Colonic mucosa (tissue), 4 donors: ENCODE measurements around the gene CCL14. TPM values are rescaled to one million over a fixed set of nuclear protein-coding genes. Genes with fewer than 3 reads are reported as not detected.

ENCODE experiments used
- DNase-seq: peaks from one replicate; pipeline ENCODE4 v3.0.0-alpha.2; 2020
- H3K27ac ChIP-seq: fragments of 200-600 bp; one replicate; pipeline ENCODE4 v1.8.0; 2021
- H3K27me3 ChIP-seq: fragments of 200-600 bp; one replicate; pipeline ENCODE4 v1.8.0; 2021
- H3K36me3 ChIP-seq: fragments of 200-600 bp; one replicate; pipeline ENCODE4 v1.8.0; 2021
- H3K4me1 ChIP-seq: fragments of 200-600 bp; one replicate; pipeline ENCODE4 v1.8.0; 2021; ENCODE audit warnings: mild to moderate bottlenecking
- H3K4me3 ChIP-seq: fragments of 200-600 bp; one replicate; pipeline ENCODE4 v1.8.0; 2021
- H3K9ac ChIP-seq, 2 donors: one replicate each; pipeline ENCODE4 v1.7.0; 2013; ENCODE audit warnings: control low read depth in 2 of 2, low read depth in 2 of 2, low read length in 2 of 2
- H3K9me3 ChIP-seq: fragments of 200-600 bp; one replicate; pipeline ENCODE4 v1.8.0; 2021
- CTCF ChIP-seq: fragments of 200-600 bp; IDR thresholded peaks from one replicate; pipeline ENCODE4 v1.8.0; 2022; ENCODE audit warnings: antibody characterized with exemption, mild to moderate bottlenecking
- intact Hi-C: fragments of 100-400 bp; cut with DNase I; formaldehyde crosslinking; loops from one replicate; pipeline ENCODE4 v1.14.1; 2022
- total RNA-seq, 2 donors: library from RNA; stranded (reverse); fragmentation: NEBNext Ultra II Directional in 1 of 2; extraction: Animal tissue kit (Norgen Biotek cat#: 25700) in 1 of 2; gene quantifications; one replicate each; pipeline ENCODE4 v1.2.1, GENCODE V29; 2021
- donor health status: healthy.
- donor health status: DM: no; HTN: no; CAD: no.
- donor health status: DM: no; HTN: no; CAD: no.

The CCL14 gene
- total RNA-seq, 2 donors from 2014 or later = 1.3 to 2.4 TPM

DNA sequence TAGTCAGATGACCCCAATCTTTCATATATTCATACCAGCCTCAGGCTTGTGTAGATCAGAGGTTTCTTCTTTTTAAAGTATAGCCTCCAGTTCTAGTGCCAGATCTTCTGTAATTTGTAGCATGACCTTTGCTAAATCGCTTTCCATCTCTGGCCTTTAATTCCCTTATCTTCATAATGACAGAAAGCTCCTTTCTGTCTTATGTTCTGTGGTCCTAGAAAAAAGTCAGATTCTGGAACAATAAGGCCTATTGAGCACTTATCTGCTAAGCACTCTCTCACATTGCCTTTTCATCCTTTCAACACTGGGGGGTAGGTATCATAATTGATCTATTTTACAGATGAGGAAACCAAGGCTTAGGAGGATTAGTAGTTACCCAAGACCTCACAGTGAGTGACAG is 14.5 kb downstream of the CCL14 start:
- Histone ChIP-seq H3K27me3 (no peaks in the 10 kb centered on the region), H3K4me3 (no peak overlapping the region), H3K27ac (no peak overlapping the region), H3K36me3 (no peaks in the 10 kb centered on the region), H3K4me1 (no peaks in the 10 kb centered on the region), H3K9ac (no peak overlapping the region), H3K9me3 (no peaks in the 10 kb centered on the region)
- no peak for TF ChIP-seq CTCF
- DNase-seq = no peak
- intact Hi-C loops = loop anchor here (10.0 kb wide), 1 partner anchor 513 kb away; the partner anchor contains the start of gene ZNHIT3

GRCh38 chr17:35969558-35970380 is 16.8 kb downstream of the CCL14 start:
- intact Hi-C loops = loop anchor here (2.0 to 10.0 kb wide), 2 partner anchors 179 to 515 kb away; partner anchors contain the start of gene ZNHIT3
- H3K9ac ChIP-seq = no peak overlapping the region
- peak; percentile 82 for TF ChIP-seq CTCF
- DNase-seq = peak; percentile 91
- no peak overlapping the region for H3K27ac ChIP-seq
- no peaks in the 10 kb centered on the region for H3K27me3 ChIP-seq
- H3K9me3 ChIP-seq = no peaks in the 10 kb centered on the region
- H3K4me3 ChIP-seq = no peak overlapping the region
- H3K4me1 ChIP-seq = no peaks in the 10 kb centered on the region
- H3K36me3 ChIP-seq = no peaks in the 10 kb centered on the region

DNA sequence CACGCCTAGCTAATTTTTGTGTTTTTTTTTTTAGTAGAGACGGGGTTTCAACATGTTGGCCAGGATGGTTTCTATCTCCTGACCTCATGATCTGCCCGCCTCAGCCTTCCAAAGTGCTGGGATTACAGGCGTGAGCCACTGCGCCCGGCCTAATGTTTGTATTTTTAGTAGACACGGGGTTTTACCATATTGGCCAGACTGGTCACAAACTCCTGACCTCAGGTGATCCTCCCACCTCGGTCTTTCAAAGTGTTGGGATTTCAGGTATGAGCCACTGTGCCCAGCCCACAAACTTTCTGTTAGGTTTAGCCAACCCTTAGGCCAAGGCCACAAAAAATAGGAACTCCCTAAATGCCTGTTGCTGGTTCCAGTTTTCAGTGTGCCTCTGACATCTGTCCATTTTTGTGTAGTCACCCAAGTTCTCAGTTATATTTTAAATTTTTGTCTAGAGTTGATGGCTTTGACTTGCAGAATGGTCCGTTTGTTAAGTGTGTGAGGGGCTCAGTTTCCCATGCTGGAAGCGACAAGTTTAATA is 17.9 kb downstream of the CCL14 start:
- no peak overlapping the region for H3K27ac ChIP-seq
- no peaks in the 10 kb centered on the region for H3K27me3 ChIP-seq
- intact Hi-C loops = loop anchor here (2.0 kb wide), 1 partner anchor 180 kb away; no protein-coding TSS in a partner anchor
- H3K4me1 ChIP-seq = no peaks in the 10 kb centered on the region
- no peak overlapping the region for H3K4me3 ChIP-seq
- no peak overlapping the region for H3K9ac ChIP-seq
- no peak for DNase-seq
- no peaks in the 10 kb centered on the region for H3K9me3 ChIP-seq
- H3K36me3 ChIP-seq = no peaks in the 10 kb centered on the region
- TF ChIP-seq CTCF = no peak

DNA sequence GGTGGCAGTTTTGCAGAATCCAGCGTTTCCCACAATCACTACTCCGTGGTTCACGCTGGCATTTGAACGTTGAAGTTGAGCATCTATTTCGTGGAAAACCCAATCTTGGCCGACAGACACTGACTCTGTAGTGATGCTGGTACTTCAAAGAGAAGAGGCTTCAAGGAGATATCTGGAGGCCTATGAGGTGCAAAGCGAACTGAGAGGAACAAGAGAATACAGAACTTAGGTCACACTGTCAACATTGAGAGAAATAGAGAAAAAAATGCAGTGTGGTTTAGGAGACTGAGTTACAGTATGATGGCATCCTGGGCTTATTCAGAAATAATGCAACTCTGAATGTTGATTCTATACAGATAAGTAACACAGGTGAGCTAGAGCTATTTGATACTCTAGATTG is 21.3 kb downstream of the CCL14 start:
- Histone ChIP-seq H3K27ac (no peak overlapping the region), H3K36me3 (no peaks in the 10 kb centered on the region), H3K9ac (no peak overlapping the region), H3K4me3 (no peak overlapping the region), H3K4me1 (no peaks in the 10 kb centered on the region), H3K27me3 (no peaks in the 10 kb centered on the region), H3K9me3 (no peaks in the 10 kb centered on the region)
- DNase-seq = no peak
- intact Hi-C loops = no loop called here
- TF ChIP-seq CTCF = no peak

DNA sequence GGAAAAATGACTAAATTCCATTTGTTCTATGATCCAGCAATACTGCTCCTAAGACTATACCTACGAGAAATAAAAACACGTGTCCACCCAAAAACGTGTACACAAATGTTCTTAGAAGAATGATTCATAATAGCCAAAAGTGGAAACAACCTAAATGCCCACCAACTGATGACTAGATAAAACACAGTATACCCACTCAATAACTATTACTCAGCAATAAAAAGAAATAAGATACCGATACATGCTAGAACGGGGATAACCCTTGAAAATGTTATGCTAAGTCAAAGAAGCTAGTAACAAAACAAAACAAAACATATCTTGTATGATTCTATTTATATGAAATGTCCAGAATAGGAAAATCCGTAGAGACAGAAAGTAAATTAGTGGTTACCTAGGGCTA is 22.9 kb downstream of the CCL14 start:
- Histone ChIP-seq H3K9me3 (no peaks in the 10 kb centered on the region), H3K36me3 (no peaks in the 10 kb centered on the region), H3K27ac (no peak overlapping the region), H3K4me1 (no peaks in the 10 kb centered on the region), H3K9ac (no peak overlapping the region), H3K4me3 (no peak overlapping the region), H3K27me3 (no peaks in the 10 kb centered on the region)
- DNase-seq = no peak
- intact Hi-C loops = no loop called here
- no peak for TF ChIP-seq CTCF
